ENCODE measurements around the gene CGREF1.

GRCh38 chr2:27115519-27115918 is 3.4 kb downstream of the CGREF1 start:
- TF ChIP-seq, protein P1, sequence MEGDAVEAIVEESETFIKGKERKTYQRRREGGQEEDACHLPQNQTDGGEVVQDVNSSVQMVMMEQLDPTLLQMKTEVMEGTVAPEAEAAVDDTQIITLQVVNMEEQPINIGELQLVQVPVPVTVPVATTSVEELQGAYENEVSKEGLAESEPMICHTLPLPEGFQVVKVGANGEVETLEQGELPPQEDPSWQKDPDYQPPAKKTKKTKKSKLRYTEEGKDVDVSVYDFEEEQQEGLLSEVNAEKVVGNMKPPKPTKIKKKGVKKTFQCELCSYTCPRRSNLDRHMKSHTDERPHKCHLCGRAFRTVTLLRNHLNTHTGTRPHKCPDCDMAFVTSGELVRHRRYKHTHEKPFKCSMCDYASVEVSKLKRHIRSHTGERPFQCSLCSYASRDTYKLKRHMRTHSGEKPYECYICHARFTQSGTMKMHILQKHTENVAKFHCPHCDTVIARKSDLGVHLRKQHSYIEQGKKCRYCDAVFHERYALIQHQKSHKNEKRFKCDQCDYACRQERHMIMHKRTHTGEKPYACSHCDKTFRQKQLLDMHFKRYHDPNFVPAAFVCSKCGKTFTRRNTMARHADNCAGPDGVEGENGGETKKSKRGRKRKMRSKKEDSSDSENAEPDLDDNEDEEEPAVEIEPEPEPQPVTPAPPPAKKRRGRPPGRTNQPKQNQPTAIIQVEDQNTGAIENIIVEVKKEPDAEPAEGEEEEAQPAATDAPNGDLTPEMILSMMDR (conservative IDR thresholded peaks at IDR 0.05; ENCODE audit: low read depth, low read length): no peak
- no peak for TF ChIP-seq EZH2phosphoT487 (IDR thresholded peaks at IDR 0.05; ENCODE audit: borderline replicate concordance, low read length)
- no peak for TF ChIP-seq EZH2 (IDR thresholded peaks at IDR 0.05; ENCODE audit: low read length, unreplicated experiment)

All from PC-3 (cell line).